Measurements from ENCODE around the gene CDC42EP1.

GRCh38 chr22:37511395-37512104, 48.7 kb upstream of the CDC42EP1 start:
- TF ChIP-seq POLR2A (IDR thresholded peaks at IDR 0.05): no peak
- TF ChIP-seq CTCF (IDR thresholded peaks at IDR 0.05 in 4 of 5, conservative IDR thresholded peaks at IDR 0.05 in 1 of 5): no peak

Measured in gastrocnemius medialis (tissue), 4 donors.